Neuron (in vitro differentiated cells): ENCODE data around the gene COL21A1.
"Not testable (repeated sequence)": the region's sequence is repeated elsewhere in the genome, so short reads cannot be mapped to it uniquely, and the experiment has no call there.

Experiments
- H2AFZ ChIP-seq: one replicate; pipeline ENCODE4 v1.6.1; 2013; ENCODE audit warnings: low read depth, mild to moderate bottlenecking, inconsistent platforms, low read length, moderate library complexity
- H3K27me3 ChIP-seq: one replicate; pipeline ENCODE4 v1.6.1; 2013; ENCODE audit warnings: low read length; ENCODE audit not compliant: insufficient read depth
- H3K36me3 ChIP-seq: one replicate; pipeline ENCODE4 v1.6.1; 2013; ENCODE audit warnings: low read length; ENCODE audit not compliant: insufficient read depth
- H3K4me1 ChIP-seq: one replicate; pipeline ENCODE4 v1.6.1; 2013; ENCODE audit warnings: low read length; ENCODE audit not compliant: insufficient read depth
- H3K4me3 ChIP-seq: 2 replicates; pipeline ENCODE4 v1.5.1; 2013; ENCODE audit warnings: mild to moderate bottlenecking, low read length, moderate library complexity
- H3K9me3 ChIP-seq: one replicate; pipeline ENCODE4 v1.6.1; 2013; ENCODE audit warnings: low read length

The COL21A1 gene

GRCh38 chr6:56022678-56023077 is 224.7 kb downstream of the COL21A1 start:
- H3K36me3 ChIP-seq: no peaks in the 10 kb centered on the region
- H3K27me3 ChIP-seq: no peaks in the 10 kb centered on the region
- H3K9me3 ChIP-seq: no peaks in the 10 kb centered on the region

GRCh38 chr6:56021943-56022342 is 225.4 kb downstream of the COL21A1 start:
- Histone ChIP-seq H3K4me1 (peaks cover 4% of the 10 kb centered on the region), H2AFZ (no peak overlapping the region), H3K9me3 (no peaks in the 10 kb centered on the region), H3K36me3 (no peaks in the 10 kb centered on the region), H3K27me3 (no peaks in the 10 kb centered on the region), H3K4me3 (no peak overlapping the region)

More at GRCh38 chr6:56022678-56023077, 224.7 kb downstream of the COL21A1 start:
- Histone ChIP-seq H3K4me1 (peaks cover 4% of the 10 kb centered on the region), H2AFZ (no peak overlapping the region), H3K4me3 (no peak overlapping the region)

GRCh38 chr6:56019973-56020372 is 227.4 kb downstream of the COL21A1 start:
- H2AFZ ChIP-seq: no peak overlapping the region

GRCh38 chr6:56017198-56017597 is 230.2 kb downstream of the COL21A1 start:
- Histone ChIP-seq H3K4me3 (no peak overlapping the region), H2AFZ (no peak overlapping the region), H3K4me1 (peaks cover 3% of the 10 kb centered on the region), H3K9me3 (no peaks in the 10 kb centered on the region), H3K36me3 (no peaks in the 10 kb centered on the region), H3K27me3 (no peaks in the 10 kb centered on the region)

More at GRCh38 chr6:56019973-56020372, 227.4 kb downstream of the COL21A1 start:
- no peaks in the 10 kb centered on the region for H3K9me3 ChIP-seq
- no peaks in the 10 kb centered on the region for H3K27me3 ChIP-seq
- peaks cover 4% of the 10 kb centered on the region for H3K4me1 ChIP-seq
- no peak overlapping the region for H3K4me3 ChIP-seq
- no peaks in the 10 kb centered on the region for H3K36me3 ChIP-seq

GRCh38 chr6:56014039-56014438 is 233.3 kb downstream of the COL21A1 start:
- H3K36me3 ChIP-seq, H2AFZ ChIP-seq, H3K9me3 ChIP-seq, H3K4me1 ChIP-seq, H3K27me3 ChIP-seq, H3K4me3 ChIP-seq: not testable (repeated sequence)

GRCh38 chr6:56009636-56010035 is 237.7 kb downstream of the COL21A1 start:
- Histone ChIP-seq H3K27me3 (no peaks in the 10 kb centered on the region), H3K9me3 (no peaks in the 10 kb centered on the region), H3K4me3 (no peak overlapping the region), H2AFZ (no peak overlapping the region), H3K36me3 (no peaks in the 10 kb centered on the region), H3K4me1 (no peaks in the 10 kb centered on the region)
